HG03139 (cell line): ENCODE data around the gene PRDX6.
"Not testable (repeated sequence)": the region's sequence is repeated elsewhere in the genome, so short reads cannot be mapped to it uniquely, and the experiment has no call there.

Source experiments
- ATAC-seq: cut with Tn5 transposase; IDR thresholded peaks from one replicate; pipeline ENCODE4 v1.9.1; 2021; ENCODE audit not compliant: unreplicated experiment

Gene PRDX6

DNA sequence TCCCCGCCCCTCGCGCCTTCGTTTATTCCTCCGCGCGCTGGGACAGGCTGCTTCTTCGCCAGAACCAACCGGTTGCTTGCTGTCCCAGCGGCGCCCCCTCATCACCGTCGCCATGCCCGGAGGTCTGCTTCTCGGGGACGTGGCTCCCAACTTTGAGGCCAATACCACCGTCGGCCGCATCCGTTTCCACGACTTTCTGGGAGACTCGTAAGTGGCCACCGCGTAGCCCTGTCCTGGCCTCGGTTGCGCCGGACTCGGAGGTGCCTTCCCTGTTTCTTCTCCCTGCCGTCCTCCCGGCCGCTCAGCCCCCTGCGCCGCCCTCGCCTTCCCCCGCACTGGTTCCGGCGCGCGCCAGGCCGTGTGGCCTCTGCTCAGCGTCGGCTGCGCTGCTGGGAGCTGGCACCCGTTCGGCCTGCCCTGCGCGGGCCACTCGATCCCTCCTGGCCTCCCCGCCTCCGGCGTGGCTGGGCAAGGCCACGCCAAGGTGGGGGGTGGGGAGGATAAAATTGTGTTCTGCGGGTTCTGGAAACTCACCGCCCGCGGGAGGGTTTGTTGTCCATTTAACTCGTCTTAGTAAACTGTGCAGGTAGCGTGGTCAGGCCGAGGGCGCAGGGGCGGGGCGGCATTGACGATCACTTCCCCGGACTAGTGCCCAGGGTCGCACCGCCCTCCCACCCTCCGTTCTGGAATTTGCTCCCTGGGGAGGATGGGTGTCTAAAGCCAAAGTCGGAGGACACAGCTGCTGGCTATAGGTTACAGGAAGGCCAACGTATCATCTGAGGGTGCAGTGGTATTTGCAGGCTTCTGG lies at the start of gene PRDX6:
TSS of gene PRDX6 (plus strand) at position 50 of the 808 bp plus-strand sequence. CDS start at position 113, 63 bp downstream.
- ATAC-seq: peak; percentile 42

DNA sequence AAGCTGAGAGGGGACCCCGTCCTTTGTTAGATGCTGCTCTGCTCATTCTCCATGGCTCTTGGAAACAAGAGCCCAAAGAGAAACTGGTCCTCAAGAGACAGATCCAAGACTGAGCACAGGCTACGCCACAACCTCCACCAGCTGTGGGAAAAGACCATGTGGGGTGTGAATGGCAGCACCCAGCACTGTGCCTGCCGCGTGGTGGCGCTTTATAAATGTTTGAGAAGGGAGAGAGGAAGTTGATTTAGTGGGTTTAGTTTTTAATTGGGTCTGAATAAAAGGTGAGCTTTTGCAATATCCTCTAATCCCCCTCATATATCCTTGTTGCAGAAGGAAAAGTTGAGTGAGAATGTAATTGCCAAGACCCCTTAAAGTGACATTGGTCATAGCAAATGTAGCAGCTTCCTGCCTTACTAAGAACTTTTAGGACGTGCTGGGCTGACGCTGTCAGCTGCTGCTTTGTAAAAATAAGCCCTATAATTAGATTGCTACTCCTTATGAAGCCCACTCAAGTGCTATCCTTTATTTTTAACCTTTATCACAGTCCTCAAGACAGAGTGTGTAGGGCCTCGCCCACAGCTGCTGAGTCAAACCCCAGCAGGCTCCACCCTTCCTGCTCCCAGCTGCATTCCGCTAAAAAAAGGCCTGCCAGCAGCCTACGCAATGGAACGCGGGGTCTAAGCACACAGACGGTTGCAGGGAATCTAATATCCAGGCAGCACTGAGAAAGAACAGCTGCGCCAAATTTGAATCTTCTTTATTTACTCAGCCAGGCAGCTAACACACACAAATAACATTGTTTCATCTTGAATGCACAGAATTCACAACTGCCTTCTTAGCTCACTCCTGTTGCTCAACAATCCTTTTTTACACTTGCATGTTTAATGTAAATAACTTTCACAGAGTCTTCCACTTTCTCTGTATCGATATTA lies 47.4 kb upstream of the PRDX6 start:
- ATAC-seq: no peak

GRCh38 chr1:173430677-173431303 lies 46.3 kb upstream of the PRDX6 start:
- ATAC-seq: no peak

- no peak for ATAC-seq
These were observed 45.7 kb upstream of the PRDX6 start for GRCh38 chr1:173431304-173432045.

GRCh38 chr1:173432331-173432730 lies 44.8 kb upstream of the PRDX6 start:
- ATAC-seq: no peak

GRCh38 chr1:173433751-173434326 lies 43.3 kb upstream of the PRDX6 start:
- ATAC-seq: no peak

DNA sequence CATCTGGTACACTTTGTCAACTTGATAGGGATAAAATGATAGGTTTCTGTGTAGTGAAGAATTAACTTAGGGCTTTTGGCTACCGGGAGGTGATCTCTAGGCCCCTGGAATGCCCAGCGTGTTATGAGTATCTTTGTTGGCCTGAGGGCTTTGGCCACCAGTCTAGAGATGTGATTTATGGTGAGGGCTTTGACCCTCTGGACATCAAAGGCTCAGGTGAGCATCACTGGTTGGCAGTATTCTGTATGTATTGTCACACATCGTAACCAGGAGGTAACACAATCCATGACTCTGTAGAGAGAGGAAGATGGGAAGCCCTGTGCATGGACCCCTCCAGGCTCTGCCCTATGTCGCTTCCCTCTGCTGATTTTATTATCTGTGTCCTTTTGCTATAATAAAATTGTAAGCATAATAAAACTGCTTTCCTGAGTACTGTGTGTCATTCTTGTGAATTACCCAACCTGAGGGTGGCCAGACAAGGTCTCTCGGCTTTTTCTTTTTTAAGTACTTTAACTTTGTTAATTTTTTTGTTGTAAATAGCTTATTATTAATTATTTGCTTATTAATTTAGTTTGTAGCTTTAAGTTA lies 40.2 kb upstream of the PRDX6 start:
- ATAC-seq: no peak

- no peak for ATAC-seq
These were observed 38.5 kb upstream of the PRDX6 start for GRCh38 chr1:173438675-173439074.

DNA sequence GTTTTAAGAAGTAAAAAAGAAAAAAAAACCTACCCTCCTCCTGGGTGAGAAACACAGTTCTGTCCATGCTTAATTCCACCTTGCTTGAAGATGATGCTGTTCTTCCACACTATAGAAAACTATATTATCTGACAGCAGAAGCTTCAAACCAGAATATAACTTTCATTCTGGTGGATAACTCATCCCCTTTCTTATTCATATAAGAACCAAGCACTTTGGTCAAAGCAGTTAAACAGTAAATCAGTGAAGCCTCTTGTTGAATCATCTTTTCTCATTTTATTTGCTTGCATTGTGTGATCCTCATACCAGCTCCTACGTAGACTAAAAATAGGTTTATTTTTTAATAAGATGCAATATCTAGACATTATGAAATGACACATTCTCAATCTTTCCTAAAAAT lies 36.7 kb upstream of the PRDX6 start:
- no peak for ATAC-seq

DNA sequence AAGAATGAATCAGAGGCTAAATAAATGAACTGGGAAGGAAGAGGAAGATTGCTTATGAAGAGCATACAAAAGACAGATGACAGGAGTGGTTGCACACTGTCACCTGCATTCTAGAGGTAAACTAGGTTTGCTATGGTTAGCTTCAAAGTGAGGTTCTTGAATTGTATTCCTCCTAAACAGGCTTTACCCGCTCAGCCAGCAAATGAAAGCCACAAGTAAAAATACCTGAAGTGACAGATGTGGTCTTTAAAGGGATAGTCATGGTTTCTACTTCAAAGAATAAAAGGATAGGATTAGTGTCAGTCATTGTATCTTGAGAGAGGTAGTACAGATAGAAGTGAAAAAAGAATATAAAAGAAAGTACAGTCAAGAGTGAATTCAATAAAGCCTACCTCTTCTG lies 32.4 kb upstream of the PRDX6 start:
- ATAC-seq: no peak

- no peak for ATAC-seq
These were observed 32.0 kb upstream of the PRDX6 start for GRCh38 chr1:173445164-173445563.

DNA sequence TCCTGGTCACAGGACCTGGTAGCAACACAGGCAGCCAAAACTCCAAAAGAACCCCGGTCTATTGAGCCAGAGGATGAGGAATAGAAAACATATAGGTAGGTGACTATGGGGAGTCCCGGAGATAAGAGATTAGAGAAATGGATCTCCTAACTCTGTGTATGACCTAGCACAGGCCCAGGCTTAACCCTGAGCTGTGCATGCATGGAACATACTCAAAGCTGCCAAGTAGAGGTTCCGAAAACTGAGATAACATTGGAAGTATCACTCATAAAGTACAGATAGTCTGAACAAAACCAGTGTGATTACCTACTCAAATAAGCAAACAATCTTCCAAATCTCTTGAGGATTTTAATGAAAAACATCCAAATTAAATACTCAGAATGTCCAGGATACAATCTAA lies 31.5 kb upstream of the PRDX6 start:
- ATAC-seq: no peak

DNA sequence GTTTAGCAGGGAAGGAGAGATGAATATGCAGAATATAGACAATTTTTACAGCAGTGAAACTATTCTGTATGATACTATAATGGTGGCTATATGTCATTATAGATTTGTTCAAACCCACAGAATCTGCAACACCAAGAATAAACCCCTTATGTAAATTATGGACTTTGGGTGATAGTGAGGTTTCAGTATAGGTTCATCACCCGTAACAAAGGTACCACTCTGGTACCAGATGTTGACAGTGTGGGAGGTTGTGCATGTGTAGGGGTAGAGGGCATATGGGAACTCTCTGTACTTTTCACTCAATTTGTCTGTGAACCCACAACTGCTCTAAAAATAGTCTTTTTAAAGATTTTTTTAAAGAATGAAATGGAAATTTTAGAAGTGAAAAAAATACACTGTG lies 29.9 kb upstream of the PRDX6 start:
- no peak for ATAC-seq

DNA sequence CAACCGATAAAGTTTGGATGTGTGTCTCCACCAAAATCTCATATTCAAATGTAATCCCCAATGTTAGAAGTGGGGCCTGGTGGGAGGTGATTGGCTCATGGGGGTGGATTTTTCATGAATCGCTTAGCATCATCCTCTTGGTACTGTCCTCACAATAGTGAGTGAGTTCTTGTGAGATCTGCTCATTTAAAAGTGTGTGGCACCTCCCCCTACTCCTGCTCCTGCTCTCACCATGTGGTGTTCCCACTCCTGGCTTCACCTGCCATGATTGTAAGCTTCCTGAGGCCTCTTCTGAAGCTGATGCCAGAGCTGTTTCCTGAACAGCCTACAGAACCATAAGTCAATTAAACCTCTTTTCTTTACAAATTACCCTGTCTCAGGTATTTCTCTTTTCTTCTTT lies 28.2 kb upstream of the PRDX6 start:
- ATAC-seq: no peak

DNA sequence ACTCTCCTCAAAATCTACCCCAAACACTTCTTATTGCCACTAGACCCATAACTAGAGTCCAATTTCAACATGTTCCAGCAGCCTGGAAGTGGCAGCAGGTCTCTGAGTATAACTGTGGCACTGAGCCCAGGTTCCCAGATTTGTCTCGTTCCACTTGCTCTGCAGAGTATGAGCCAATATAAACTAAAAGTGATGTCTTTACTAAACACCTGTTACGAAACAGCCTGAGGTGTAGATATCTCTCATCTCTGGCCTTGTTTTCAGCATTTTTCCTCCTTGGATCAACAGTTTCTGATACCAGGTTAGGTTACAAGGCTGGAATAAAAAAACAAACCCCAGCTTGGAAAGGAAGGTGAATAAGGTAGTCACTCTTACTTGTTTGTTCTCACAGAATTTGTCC lies 25.2 kb upstream of the PRDX6 start:
- ATAC-seq: no peak

DNA sequence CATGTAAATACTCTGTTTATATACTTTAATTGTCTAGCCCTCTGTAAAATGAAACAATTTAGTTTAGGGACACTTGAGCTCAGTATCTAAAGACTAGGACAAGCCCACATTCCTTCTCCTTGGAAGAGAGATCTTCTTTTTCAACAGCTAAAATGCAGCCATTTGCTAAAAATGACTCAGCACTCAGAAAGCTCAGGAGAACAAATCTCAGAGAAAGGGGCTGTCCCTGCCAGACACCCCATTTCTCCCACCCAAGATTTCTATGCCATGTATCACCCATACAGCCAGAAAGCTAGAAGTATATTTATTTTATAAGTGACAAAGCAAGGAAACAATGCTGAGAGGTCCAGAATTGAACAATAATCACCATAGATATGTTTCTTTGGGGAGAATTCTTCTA lies 23.2 kb upstream of the PRDX6 start:
- ATAC-seq: no peak

DNA sequence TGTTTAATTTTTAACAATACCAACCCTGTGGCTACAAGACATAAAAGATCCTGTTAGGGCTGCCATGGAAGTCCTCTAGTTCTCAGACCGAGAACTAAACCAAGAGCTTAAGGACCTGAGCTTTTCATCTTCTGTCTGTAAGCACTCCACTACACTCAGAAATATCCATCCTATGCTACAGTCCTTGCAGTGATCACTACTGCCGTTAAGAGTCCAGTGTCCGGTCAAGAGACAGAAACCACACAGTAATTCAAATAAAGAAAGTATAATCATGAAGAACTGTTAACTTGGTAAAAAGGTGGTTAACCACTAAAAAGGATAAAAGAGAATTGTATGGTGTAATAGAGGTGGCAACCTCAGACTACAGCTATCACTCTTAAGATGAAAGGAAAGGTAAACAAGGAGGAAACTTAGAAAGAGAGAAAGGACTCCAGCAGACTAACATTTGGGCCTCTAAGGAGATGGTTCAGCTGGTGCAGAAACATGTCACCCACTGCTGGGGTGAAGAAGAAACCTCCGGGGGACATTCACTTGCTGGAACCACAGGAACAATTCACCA lies 22.1 kb upstream of the PRDX6 start:
- no peak for ATAC-seq

DNA sequence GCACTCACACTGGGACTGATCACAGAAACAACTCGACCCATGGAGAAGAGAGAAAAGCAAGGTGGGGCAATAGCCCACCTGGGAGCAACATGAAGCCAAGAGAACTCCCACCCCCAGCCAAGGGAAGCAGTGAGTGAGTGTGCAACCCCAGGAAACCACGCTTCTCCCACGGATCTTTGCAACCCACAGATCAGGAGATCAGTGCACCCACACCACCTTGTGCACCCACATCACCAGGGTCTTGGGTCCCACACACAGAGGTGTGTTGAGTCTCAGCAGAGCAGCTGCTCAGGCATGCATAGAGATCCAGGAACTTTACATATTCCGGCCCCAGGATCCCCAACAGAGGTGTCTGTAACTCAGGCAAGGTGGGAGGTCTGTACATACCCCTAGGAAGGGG lies 17.2 kb upstream of the PRDX6 start:
- ATAC-seq: no peak

GRCh38 chr1:173462666-173463065 lies 14.5 kb upstream of the PRDX6 start:
- ATAC-seq: not testable (repeated sequence)

GRCh38 chr1:173464185-173464584 lies 12.9 kb upstream of the PRDX6 start:
- ATAC-seq: not testable (repeated sequence)
